GM13977 (cell line): ENCODE data around the gene MEGF6.
A peak's percentile ranks its signal among the peaks of the same experiment; 100 is the strongest.
"Not testable (repeated sequence)": the region's sequence is repeated elsewhere in the genome, so short reads cannot be mapped to it uniquely, and the experiment has no call there.

ENCODE experiments used
- DNase-seq: peaks from one replicate; pipeline ENCODE4 v3.0.0; 2012; ENCODE audit warnings: low spot score
- CTCF ChIP-seq: IDR thresholded peaks from 2 replicates; pipeline ENCODE4 v1.5.1; 2012; ENCODE audit warnings: mild to moderate bottlenecking, control low read depth; ENCODE audit not compliant: insufficient read depth; ENCODE audit errors: extremely low read depth, missing control alignments
- in situ Hi-C: fragments of 300-500 bp; cut with MboI; formaldehyde crosslinking; loops from one replicate; pipeline ENCODE4 v1.12.0; 2022; ENCODE audit warnings: low sequenced_read_pairs, low pct_unique_long_range_greater_than_20kb, mixed read lengths, inconsistent platforms; ENCODE audit not compliant: unreplicated experiment

The MEGF6 gene

DNA sequence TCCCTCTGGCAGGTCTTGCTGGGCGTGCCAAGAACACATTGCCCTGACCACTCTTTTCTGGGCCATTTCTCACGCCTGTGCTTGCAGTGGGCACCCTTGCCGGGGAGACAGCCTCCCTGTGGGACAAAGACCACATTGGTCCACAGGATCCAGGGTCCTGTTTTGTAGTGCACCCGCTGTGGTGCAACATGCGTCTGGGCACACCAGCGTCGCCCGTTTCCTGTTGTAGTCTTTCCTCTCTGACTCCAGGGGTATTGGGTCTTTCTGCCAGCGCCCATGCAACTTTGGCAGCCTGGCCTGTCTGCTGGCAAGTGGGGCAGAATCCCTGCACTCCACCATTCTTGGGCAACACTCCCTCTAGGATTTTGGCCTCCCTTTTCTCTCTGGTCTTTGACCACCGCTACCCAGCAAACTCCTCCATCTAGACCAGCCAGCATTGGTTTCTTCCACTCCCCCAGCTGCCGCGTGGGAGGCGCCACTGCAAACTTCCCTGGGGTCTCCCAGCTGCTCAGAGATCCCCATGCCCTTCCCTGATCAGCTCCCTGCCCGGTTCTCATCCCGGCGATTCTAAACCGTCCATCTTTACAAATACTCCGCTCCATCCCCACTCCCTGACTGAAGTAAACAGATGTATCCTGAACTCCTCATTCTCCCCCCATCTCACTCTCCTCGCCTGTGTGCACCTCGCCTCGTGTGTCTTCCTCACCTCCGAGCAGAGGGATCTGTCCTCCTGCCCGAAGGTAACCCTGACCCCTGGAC is 12.3 kb upstream of the MEGF6 start:
- TF ChIP-seq CTCF, result no peak
- in situ Hi-C loops, result no loop called here
- DNase-seq, result no peak

GRCh38 chr1:3622102-3622501 is 10.8 kb upstream of the MEGF6 start:
- in situ Hi-C loops, result not testable (repeated sequence)

GRCh38 chr1:3621151-3621671 is 9.9 kb upstream of the MEGF6 start:
- in situ Hi-C loops, DNase-seq: not testable (repeated sequence)
- peak; percentile 39 for TF ChIP-seq CTCF

More at GRCh38 chr1:3622102-3622501, 10.8 kb upstream of the MEGF6 start:
- not testable (repeated sequence) for DNase-seq

- in situ Hi-C loops, result no loop called here
- DNase-seq, result no peak
Measured at GRCh38 chr1:3620708-3621107, 9.4 kb upstream of the MEGF6 start.

DNA sequence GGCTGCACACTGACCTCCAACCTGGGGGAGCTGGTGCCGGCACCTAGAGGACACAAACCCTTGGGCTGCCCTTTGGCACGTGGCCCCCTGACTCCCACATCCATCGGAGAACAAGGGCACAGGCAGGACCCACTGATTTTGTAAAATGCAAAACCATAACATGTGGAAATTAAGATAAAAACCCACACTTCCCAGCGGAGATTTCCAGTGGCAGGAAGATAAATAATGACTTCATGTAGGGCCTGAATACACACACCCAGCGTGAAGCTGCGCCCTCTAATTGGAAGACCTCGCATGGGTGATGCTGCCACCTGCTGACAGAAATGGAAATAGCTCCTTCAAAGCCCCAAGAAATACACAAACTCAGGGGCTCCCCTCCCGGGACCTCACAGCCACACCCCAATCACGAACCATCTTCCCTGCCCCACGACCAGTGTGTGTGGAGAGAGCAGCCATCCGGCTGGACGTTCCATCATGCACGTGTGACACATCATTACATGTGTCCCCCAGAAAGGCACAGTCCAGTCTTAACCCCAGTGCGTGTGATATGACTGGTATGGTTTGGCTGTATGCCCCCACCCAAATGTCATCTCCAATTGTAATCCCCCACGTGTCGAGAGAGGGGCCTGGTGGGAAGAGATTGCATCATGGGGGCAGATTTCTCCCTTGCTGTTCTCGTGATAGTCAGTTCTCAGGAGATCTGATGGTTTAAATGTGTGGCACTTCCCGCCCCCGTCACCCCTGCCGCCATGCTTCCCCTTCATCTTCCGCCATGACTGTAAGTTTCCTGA is 7.8 kb upstream of the MEGF6 start:
- DNase-seq, result peak; percentile 89
- TF ChIP-seq CTCF, result peak; percentile 81
- in situ Hi-C loops, result no loop called here

More at GRCh38 chr1:3620708-3621107, 9.4 kb upstream of the MEGF6 start:
- TF ChIP-seq CTCF, result no peak

DNA sequence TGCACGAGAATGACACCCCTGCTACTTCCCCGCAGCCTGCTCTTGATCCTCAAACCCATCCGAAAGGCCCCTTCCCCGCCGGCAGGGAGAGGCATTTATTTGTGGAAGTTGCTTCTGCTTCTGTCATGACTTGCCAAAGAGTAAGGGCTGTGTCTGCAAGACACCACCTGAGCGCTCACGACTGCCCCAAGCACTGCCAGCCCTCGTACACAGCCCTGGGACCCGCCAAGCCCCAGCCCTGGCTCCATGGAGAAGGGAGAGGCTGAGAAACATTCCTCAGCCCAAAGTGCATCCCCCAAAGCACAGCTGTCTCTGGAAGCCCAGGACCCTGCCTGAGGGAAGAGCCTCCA is 7.2 kb upstream of the MEGF6 start:
- in situ Hi-C loops, result no loop called here
- no peak for TF ChIP-seq CTCF
- no peak for DNase-seq
